GM21619 (cell line): ENCODE data around the gene RCOR3.
"Not testable (repeated sequence)": the region's sequence is repeated elsewhere in the genome, so short reads cannot be mapped to it uniquely, and the experiment has no call there.

ENCODE experiments used
- ATAC-seq: cut with Tn5 transposase; IDR thresholded peaks from one replicate; pipeline ENCODE4 v1.9.1; 2021; ENCODE audit not compliant: unreplicated experiment

The RCOR3 gene

DNA sequence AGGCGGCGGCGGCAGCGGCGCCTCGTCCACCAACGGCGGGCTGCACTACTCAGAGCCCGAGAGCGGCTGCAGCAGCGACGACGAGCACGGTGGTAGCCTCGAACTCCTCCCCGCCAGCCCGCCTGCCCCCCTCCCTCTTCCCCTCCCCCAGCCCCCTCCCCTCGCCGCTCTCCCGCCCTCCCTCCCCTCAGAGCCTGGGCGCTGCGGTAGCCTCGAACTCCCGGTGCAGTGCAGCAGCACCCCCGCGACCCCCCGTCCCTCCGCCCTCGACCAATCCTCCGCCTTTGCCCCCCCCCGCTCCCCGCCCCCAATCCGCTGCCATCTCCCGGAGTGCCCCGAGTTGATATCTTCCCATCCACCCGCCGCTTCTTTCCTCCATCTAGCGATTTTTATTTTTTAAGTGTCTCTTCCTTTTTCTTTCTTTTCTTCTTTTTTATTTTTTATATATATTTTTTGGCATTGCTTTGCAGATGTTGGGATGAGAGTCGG is 516 bp downstream of the RCOR3 start:
- no peak for ATAC-seq

DNA sequence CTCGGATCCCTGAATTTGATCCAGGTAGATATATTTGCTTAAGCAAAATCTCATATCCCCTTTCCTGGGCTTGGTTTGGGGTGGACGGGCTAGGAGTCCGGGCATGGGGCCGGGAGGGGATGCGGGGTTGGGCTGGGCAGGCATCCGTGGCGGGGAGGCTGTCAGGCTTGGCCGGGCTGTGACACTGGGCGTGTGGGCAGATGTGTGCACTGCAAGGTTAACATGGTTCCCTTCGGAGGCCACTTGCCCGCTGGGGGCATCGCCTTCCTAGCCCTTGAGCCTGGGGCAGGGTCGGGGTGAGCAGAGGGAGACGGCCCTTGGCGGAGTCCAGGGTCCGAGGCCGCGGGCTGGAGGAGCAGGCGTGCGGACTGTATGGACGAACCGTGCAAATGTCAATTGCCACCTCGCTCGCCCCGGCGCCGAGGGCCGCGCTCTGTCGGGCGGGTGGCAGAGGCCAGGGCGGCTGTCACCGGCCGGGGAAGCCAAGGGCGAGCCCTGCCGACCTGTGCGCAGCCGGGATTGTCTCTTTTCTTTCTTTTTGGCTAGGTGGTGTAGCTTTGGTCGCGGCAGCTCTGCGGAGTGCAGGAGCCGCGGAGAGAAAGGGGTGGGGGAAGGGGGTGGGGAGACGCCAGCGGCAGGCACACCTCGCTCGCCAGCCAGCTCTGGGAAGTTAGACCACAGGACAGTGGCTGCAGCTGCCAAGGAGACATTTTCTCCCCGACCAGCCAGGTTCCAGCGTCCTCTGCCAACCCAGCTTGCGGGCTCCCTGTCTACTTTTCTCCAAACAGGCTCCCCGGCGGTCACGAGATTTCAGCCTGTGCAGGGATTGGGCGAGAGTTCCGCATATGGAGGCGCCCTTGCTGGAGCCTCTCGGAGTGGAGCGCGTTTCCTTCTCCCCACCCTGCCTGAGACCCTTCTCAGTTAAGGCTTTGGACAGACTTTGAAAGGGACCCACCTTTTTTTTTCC is 1.3 kb downstream of the RCOR3 start:
- ATAC-seq = peak; percentile 31

DNA sequence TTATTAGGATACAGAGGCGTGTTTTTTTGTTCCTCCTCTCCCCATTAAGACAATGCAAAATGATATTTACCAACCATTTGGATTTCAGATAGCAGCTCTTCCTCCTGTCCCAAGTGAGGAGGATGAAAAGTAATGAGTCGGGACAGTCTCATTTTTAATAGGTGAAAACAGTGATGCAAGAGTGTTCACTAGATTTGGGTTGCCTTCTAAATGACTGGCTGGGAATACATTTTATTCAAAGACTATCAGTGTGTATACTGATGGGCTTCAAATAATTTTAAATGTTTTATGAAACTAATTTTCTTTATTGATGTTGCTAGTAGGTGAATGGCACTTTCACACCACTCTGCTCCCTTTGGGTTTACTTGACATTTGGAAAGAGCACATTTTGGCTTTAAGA is 2.1 kb downstream of the RCOR3 start:
- ATAC-seq = no peak

DNA sequence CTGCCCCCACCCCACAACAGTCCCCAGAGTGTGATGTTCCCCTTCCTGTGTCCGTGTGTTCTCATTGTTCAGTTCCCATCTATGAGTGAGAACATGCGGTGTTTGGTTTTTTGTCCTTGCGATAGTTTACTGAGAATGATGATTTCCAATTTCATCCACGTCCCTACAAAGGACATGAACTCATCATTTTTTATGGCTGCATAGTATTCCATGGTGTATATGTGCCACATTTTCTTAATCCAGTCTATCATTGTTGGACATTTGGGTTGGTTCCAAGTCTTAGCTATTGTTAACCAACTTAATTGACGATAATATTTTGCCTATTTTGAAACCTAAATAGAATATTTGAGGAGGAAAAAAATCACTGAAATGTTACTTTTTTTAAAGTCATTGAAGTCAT is 3.9 kb downstream of the RCOR3 start:
- not testable (repeated sequence) for ATAC-seq

DNA sequence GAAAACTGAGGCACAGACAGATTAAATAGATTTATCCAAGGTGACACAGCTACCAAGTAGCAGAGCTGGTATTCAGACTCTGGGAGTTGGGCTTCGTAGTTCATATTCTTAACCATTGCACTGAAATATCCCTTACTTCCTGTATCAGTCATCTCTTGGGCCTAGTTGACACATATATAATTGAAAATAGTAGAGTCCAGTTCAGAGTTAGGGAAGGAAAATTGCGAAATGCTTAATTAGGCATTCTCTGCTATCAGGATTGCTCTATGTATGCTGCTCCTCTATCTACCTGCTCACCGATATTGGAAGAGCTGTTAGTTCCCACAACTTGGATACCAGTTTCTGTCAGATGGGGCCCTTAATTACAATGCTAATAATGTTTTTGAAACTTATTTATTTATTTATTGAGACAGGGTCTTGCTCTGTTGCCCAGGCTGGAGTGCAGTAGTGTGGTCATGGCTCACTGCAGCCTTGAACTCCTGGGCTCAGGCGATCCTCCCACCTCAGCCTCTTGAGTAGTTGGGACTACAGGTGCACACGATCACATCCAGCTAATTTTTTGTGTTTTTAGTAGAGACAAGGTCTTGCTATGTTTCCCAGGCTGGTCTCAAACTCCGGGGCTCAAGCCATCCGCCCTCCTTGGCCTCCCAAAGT is 8.2 kb downstream of the RCOR3 start:
- ATAC-seq = no peak

DNA sequence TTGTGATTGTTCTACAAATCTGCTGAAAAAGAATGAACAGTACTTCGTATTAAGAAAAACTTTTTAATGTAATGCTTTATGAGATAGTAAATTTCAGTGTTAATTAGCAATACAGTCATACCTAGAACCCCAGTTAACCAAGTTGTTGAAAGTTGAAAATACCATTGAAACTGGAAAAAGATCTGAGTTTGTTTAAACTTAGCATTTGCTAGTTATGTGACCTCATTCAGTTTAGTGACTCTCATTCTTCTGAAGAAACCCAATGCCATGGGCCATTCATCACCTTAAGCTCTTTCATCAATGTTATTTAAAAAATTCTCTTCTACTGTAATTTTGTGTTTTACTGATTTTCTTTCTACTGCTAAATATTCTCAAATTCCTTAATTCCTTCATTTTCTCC is 20.2 kb downstream of the RCOR3 start:
- ATAC-seq = no peak

DNA sequence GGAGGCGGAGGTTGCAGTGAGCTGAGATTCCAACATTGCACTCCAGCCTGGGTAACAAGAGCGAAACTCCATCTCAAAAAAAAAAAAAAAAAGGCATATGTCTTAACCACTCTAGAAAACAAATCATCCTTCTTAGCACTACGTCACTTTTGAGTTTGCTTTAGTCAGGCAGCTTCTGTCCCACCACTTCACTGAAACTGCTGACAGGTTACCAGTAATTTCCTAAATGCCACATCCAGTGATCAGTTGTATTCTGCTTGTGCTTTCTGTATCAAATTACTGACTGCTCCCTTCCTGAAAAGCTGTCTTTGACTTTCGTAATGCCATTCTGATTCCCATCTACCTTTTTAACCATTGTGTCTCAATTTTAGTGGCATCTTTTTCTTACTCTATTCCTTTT is 21.7 kb downstream of the RCOR3 start:
- ATAC-seq = no peak

DNA sequence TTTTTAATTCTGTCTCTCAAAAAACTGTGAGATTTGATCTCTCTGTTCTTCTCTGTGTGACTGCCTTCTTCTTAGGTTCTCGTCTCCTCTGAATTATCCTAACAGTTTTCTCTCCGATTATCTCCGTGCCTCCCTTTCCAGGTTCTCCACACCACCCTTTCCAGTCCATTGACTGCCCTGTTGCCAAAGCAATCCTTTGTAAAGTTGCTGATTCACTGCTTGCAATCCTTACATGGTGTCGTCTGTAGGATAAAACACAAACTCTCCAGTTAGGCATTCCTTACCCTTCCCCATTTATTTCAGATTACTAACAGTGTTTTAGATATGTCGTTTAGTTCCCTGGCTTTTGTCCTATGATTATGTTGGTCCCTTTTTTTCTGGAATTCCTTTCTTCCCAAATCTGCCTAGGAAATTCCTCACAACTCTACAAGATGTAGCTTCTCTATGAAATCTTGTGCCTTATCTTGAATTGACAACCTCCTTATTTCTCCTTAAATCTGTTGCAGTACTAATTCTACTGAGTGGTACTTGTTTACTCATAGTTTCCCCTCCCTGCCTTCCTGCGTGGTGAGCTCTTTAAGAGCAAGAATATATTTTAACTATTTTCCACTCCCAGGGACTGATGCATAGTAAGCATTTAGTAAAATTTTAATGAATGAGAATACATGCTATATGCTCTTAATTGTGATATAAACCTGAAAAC is 22.3 kb downstream of the RCOR3 start:
- ATAC-seq = no peak

DNA sequence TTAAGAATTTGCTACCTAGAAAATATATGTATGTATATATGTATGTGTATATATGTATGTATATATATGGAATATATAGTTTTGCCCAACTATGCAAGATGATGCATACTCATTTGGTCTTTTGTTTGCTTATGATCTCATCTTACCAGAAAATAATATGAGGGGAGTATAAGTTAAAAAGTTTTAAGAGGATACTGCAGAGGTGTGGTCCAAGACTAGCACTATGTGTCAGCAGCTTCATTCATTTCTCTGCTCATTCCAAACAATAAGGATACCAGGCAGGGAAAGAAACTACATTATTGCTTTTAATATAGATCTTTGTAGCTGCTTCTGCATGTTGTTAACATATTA is 22.8 kb downstream of the RCOR3 start:
- ATAC-seq = no peak

DNA sequence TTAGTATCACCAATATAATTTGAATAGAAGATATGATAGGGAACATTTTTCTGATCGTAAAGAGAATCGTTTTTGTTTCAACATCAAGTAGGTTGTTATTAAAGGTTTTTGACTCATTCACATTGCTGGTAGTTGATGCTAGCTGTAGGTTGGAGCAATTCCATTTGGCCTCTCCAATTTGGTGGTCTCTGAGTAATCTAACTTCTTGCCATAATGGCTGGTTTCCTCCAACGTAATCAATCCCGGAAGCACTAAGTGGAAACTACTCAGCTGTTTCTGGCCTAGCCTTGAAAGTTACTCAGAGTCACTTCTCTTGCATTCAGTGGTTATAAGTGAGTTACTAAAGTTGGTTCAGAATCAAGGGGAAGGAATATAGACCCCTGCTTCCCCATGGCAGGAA is 26.0 kb downstream of the RCOR3 start:
- ATAC-seq = no peak

DNA sequence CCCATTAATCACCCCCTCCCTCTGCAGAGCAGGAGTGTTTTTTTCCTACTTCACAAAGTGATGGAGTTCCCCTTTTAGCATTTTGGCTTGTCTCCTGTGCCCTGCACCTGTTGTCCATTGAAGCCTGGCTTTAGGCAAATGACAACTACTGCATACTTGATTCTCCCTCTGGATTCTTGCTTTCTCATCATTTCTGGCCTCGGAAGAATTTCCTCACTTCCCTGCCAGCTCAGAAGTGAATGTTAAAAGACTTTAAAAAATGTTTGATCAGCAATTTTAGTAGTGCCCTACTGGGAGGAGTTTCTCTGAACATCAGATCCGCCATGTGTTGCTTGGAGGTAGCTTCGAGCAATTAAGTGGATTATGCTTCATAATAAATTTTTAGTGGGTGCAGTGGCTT is 28.1 kb downstream of the RCOR3 start:
- no peak for ATAC-seq

DNA sequence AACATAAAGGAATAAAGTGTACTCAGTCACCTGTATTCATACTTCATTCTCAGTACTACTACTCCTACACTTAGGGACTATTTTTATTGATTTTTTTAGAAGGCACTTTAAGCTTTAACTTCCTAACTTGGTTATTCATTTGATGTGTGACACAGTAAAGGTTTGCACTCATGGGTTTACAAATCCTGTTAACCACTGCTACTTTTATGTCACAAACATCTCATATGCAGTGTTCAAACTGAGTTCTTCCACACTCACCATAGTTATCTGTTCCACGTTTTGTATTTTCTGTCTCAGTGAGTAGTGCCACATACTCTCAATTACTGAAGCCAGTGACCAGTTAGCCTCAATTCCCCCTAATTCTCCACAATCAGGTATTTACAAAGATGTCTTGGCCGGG is 33.2 kb downstream of the RCOR3 start:
- no peak for ATAC-seq

DNA sequence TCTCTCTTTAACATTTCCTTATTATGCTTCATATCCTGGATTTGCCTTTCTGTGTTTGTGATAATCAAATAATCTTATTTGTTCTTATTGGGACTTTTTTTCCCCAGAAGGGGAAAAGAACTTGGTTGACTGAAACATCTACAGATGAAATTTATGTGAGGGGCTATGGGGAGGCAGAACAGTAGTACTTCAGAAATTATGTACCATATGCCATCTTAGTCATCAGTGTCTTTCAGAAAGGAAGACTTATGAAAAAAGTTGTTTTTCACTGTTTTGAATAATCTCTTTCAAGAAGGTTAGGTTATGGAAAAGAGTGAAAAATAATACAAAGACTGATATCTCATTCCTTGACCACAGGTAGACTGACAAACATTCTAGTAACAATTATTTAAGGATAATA is 37.2 kb downstream of the RCOR3 start:
- no peak for ATAC-seq

DNA sequence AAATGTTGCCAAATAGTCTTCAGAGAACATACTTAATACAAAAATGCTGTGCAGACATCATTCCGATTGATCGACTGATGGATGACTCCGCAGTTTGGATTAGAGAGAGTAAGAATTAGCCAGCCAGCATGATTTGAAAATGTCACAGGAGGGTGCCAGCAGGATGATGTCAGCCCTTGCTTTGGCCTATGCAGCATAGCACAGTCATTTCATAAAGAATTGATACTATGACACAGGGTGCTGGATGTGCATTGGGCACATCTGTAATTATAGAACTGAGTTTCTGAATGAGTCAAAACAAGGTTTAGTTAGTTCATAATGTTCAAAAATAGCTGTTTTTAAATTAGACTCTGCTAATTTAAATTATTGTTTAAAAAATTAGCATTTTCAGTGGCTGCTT is 45.9 kb downstream of the RCOR3 start:
- ATAC-seq = peak; percentile 99

DNA sequence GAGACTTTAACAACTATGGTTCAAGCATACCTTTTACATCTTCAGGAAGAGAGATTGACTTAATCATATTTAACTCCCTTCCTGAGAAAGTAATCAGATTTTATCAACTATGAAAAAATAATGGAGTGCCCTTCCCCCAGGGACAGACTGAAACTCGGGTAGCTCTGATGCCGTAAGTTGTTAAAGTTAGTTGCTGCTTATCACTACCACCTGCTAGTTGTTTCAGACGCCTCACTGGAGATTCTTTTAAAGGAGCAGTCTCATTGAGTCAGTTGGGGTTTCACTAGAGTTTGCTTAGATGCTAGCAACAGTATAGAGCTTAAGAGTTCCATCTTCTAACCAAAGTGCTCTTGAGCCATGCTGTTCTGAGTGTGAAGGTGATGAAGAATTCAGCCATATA is 50.5 kb downstream of the RCOR3 start:
- no peak for ATAC-seq

DNA sequence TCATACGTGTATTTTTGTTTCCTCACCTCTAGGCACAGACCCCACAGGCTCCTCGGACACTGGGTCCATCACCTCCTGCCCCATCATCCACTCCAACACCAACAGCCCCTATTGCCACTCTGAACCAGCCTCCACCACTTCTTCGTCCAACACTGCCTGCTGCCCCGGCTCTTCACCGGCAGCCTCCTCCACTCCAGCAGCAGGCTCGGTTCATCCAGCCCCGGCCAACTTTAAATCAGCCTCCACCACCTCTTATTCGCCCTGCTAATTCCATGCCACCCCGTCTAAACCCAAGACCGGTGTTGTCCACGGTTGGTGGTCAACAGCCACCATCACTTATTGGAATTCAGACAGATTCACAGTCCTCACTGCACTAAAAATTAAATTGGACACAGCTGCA is 54.2 kb downstream of the RCOR3 start:
- ATAC-seq = no peak

DNA sequence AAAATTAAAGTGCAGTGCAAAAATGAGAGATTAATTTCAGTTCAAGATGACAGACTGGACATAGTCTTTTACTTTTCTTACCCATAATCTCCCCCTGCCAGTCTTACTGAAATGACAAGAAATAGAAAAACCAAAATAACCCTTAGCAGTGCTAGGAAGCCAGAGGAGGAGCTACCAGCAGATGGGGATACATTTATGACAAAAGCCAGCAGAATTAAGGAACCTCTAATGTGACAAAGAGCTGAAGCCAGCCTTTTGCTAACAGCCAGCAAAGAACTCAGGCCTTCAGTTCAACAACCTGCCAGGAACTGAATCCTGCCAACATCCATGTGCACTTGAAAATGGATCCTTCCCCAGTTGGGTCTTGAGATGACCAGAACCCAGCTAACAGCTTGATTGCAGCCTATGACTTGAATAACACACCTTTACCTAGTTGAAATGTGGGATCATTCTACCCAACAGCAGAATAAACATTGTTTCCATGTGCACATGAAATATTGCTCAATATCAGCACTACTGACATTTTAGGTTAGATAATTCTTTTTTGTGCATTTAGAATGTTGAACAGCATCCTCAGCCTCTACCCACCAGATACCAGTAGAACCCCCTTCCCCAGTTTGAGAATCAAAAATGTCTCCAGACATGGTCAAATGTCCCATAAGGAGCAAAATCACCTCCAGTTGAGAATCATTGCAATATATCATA is 59.6 kb downstream of the RCOR3 start:
- ATAC-seq = no peak

DNA sequence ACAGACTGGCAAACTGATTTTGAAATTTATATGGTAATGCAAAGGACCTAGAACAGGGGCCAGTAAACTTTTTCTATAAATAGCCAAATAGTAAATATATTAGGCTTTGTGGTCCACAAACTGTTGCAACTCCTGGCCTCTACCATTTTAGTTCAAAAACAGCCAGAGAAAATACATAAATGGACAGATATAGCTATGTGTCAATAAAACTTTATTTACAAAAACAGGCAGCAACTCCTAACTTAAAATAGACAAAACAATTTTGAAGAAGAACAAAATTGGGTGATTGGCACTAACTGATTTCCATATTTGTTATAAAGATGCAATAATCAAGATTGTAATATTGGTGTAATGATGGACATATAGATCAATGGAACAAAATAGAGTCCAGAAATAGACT is 60.7 kb downstream of the RCOR3 start:
- no peak for ATAC-seq

DNA sequence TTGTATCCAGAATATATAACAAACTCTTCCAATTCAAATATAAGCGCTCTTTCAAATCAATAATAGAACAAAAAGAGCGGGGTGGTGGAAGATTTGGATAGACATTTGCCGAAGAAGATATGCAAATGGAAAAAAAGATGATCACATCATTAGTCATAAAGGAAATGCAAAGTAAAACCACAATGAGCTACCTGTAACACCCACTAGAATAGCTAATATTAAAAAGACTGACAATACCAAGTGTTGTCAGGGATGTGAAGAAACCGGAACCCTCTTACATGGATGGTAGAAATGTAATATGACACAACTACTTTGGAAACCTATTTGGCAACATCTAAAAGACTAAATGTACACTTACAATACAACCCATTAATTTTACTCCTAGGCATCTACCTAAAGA is 61.8 kb downstream of the RCOR3 start:
- no peak for ATAC-seq

DNA sequence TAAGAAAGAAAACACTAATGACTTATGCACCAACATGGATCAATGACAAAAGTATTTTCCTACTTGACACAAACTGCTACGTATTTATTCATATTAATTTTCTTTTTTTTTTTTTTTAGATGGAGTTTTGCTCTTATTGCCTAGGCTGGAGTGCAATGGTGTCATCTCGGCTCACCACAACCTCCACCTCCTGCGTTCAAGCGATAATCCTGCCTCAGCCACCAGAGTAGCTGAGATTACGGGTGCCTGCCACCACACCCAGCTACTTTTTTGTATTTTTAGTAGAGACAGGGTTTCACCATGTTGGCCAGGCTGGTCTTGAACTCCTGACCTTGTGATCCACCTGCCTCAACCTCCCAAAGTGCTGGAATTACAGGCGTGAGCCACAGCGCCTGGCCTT is 62.5 kb downstream of the RCOR3 start:
- ATAC-seq = not testable (repeated sequence)
